CD14-positive monocyte (primary cell): Measurements from ENCODE around the gene CENPC. TPM values are rescaled to one million over a fixed set of nuclear protein-coding genes. Genes with fewer than 3 reads are reported as not detected.
A peak's percentile ranks its signal among the peaks of the same experiment; 100 is the strongest.

ENCODE experiments used
- DNase-seq, 3 donors: peaks; one replicate each; pipeline ENCODE4 v3.0.0-alpha.2; 2011 to 2022
- H2AFZ ChIP-seq: 2 replicates; pipeline ENCODE4 v1.6.0; 2012; ENCODE audit warnings: mild to moderate bottlenecking, low read depth, low read length, inconsistent platforms; ENCODE audit not compliant: insufficient read depth, poor library complexity, severe bottlenecking
- H3K27ac ChIP-seq, 2 donors: 1 replicate in 1 of 2; 2 replicates in 1 of 2; pipeline ENCODE4 v1.5.1; 2012 to 2013; ENCODE audit warnings: low read length in 2 of 2, control low read depth in 1 of 2, inconsistent platforms in 1 of 2, low read depth in 1 of 2, mild to moderate bottlenecking in 1 of 2
- H3K27me3 ChIP-seq, 2 donors: one replicate each; pipeline versions ENCODE4 v1.6.0 to v1.6.1; 2011 to 2013; ENCODE audit warnings: low read length in 2 of 2; ENCODE audit not compliant: control insufficient read depth in 2 of 2, insufficient read depth in 2 of 2
- H3K36me3 ChIP-seq, 2 donors: replicated peaks in 1 of 2; 1 replicate in 1 of 2; 2 replicates in 1 of 2; pipeline versions ENCODE4 v1.5.1 to v1.6.1; 2012 to 2013; ENCODE audit warnings: low read length in 2 of 2, control low read depth in 1 of 2, inconsistent platforms in 1 of 2, mild to moderate bottlenecking in 1 of 2; ENCODE audit not compliant: insufficient read depth in 2 of 2, control insufficient read depth in 1 of 2
- H3K4me1 ChIP-seq, 2 donors: 1 replicate in 1 of 2; 2 replicates in 1 of 2; pipeline versions ENCODE4 v1.5.1 to v1.6.1; 2012 to 2013; ENCODE audit warnings: low read length in 2 of 2, control low read depth in 1 of 2, inconsistent platforms in 1 of 2, mild to moderate bottlenecking in 1 of 2, moderate library complexity in 1 of 2; ENCODE audit not compliant: insufficient read depth in 2 of 2, control insufficient read depth in 1 of 2
- H3K4me2 ChIP-seq: replicated peaks from 2 replicates; pipeline ENCODE3; 2012; ENCODE audit warnings: low read length, moderate library complexity, mild to moderate bottlenecking; ENCODE audit not compliant: poor library complexity, severe bottlenecking; ENCODE audit errors: extremely low read depth
- H3K4me3 ChIP-seq, 3 experiments: fragments of 200-600 bp in 1 of 3; sonication (generic) in 1 of 3; replicated peaks in 1 of 3; 1 replicate in 2 of 3; 2 replicates in 1 of 3; pipeline ENCODE4 v1.5.1; 2011 to 2013; ENCODE audit warnings: low read length in 3 of 3, mild to moderate bottlenecking in 3 of 3, control low read depth in 2 of 3, low read depth in 2 of 3, inconsistent platforms in 1 of 3, moderate library complexity in 1 of 3
- H3K79me2 ChIP-seq: 2 replicates; pipeline ENCODE4 v1.6.0; 2012; ENCODE audit warnings: mild to moderate bottlenecking, control low read depth, inconsistent platforms, low read length, moderate library complexity; ENCODE audit not compliant: insufficient read depth
- H3K9ac ChIP-seq: 2 replicates; pipeline ENCODE4 v1.6.0; 2017; ENCODE audit warnings: low read length, mild to moderate bottlenecking; ENCODE audit not compliant: insufficient read depth, poor library complexity, severe bottlenecking
- H3K9me3 ChIP-seq, 2 donors: replicated peaks in 1 of 2; 1 replicate in 1 of 2; 2 replicates in 1 of 2; pipeline versions ENCODE4 v1.5.1 to v1.6.1; 2012 to 2013; ENCODE audit warnings: low read length in 2 of 2, control low read depth in 1 of 2; ENCODE audit not compliant: control insufficient read depth in 1 of 2, insufficient read depth in 1 of 2
- H4K20me1 ChIP-seq: 2 replicates; pipeline ENCODE4 v1.6.0; 2012; ENCODE audit warnings: mild to moderate bottlenecking, low read length, control low read depth, moderate library complexity; ENCODE audit not compliant: insufficient read depth
- H3K27ac Mint-ChIP-seq, 7 donors: one replicate each; pipeline ENCODE4 v1.8.0; 2020; ENCODE audit warnings: mild to moderate bottlenecking in 7 of 7, mixed read lengths in 7 of 7, moderate library complexity in 6 of 7, inconsistent platforms in 2 of 7
- H3K27me3 Mint-ChIP-seq, 3 donors: one replicate each; pipeline ENCODE4 v1.8.0; 2021 to 2022; ENCODE audit warnings: low read depth in 3 of 3, mild to moderate bottlenecking in 3 of 3, mixed read lengths in 3 of 3, moderate library complexity in 3 of 3, inconsistent platforms in 1 of 3
- H3K36me3 Mint-ChIP-seq, 2 donors: one replicate each; pipeline ENCODE4 v1.8.0; 2020; ENCODE audit warnings: mixed read lengths in 2 of 2, inconsistent platforms in 1 of 2, mild to moderate bottlenecking in 1 of 2
- H3K4me1 Mint-ChIP-seq: one replicate; pipeline ENCODE4 v1.8.0; 2020; ENCODE audit warnings: mild to moderate bottlenecking, mixed read lengths
- H3K4me3 Mint-ChIP-seq, 2 donors: one replicate each; pipeline ENCODE4 v1.8.0; 2020; ENCODE audit warnings: mild to moderate bottlenecking in 2 of 2, mixed read lengths in 2 of 2, moderate library complexity in 1 of 2
- H3K9me3 Mint-ChIP-seq, 7 donors: one replicate each; pipeline ENCODE4 v1.8.0; 2020 to 2022; ENCODE audit warnings: mixed read lengths in 7 of 7, mild to moderate bottlenecking in 6 of 7, moderate library complexity in 6 of 7, inconsistent platforms in 2 of 7
- WGBS: methylation state at CpG from one replicate; pipeline ENCODE4 v1.1.5; 2013; ENCODE audit warnings: missing lambda C conversion rate; ENCODE audit not compliant: insufficient coverage; 5-methylcytosine and 5-hydroxymethylcytosine counted together
- intact Hi-C, 2 donors: fragments of 100-400 bp; cut with micrococcal nuclease; formaldehyde crosslinking; loops; one replicate each; pipeline versions ENCODE4 v1.15.0 to v1.15.1; 2023
- polyA plus RNA-seq, 3 donors: library from polyadenylated mRNA; depleted of rRNA in 1 of 3; unstranded in 2 of 3; stranded (reverse) in 1 of 3; fragments of 300-500 nt in 2 of 3; fragments of >200 nt in 1 of 3; fragmentation: Illumina TruSeq in 2 of 3; gene quantifications; 1 replicate in 2 of 3; 2 replicates in 1 of 3; pipeline ENCODE4 v1.2.3, GENCODE V29; 2012 to 2021
- TF ChIP-seq, protein P1 (sequence below): fragments of 200-600 bp; IDR thresholded peaks from one replicate; pipeline ENCODE4 v1.8.0; 2022; ENCODE audit warnings: antibody characterized with exemption, mild to moderate bottlenecking

CENPC gene
- polyA plus RNA-seq, 3 donors: 6.3 to 7.2 (median 6.7) TPM

DNA sequence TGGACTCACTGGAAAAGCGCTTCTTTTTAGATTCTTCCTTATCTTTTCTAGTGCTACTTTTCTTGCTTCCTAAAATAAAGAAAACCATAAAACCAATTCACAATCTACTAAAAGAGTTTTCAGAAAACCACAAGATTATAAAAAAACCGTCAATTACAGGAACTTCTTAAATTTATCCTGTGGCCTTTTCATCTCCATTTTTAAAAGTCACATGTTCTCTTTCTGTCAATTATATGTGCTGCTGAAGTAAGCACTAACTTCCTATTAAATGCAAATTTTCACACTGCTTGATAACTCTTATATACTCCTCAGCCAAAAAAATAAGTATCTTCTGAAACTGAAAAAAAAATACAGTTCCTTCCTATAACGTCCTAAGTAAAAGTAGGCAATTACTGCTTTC lies 32.8 kb downstream of the CENPC start:
- H3K4me3 ChIP-seq: no peak overlapping the region
- no peaks in the 10 kb centered on the region for H3K27me3 ChIP-seq
- peaks cover 65 to 89% of the 10 kb centered on the region in 2 donors for H3K36me3 ChIP-seq
- peaks cover 4% of the 10 kb centered on the region for H4K20me1 ChIP-seq
- TF ChIP-seq, protein P1, sequence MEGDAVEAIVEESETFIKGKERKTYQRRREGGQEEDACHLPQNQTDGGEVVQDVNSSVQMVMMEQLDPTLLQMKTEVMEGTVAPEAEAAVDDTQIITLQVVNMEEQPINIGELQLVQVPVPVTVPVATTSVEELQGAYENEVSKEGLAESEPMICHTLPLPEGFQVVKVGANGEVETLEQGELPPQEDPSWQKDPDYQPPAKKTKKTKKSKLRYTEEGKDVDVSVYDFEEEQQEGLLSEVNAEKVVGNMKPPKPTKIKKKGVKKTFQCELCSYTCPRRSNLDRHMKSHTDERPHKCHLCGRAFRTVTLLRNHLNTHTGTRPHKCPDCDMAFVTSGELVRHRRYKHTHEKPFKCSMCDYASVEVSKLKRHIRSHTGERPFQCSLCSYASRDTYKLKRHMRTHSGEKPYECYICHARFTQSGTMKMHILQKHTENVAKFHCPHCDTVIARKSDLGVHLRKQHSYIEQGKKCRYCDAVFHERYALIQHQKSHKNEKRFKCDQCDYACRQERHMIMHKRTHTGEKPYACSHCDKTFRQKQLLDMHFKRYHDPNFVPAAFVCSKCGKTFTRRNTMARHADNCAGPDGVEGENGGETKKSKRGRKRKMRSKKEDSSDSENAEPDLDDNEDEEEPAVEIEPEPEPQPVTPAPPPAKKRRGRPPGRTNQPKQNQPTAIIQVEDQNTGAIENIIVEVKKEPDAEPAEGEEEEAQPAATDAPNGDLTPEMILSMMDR: no peak
- H3K27ac Mint-ChIP-seq: peak overlapping the region in 1 of 7 donors; percentile 28
- no peak overlapping the region for H3K9ac ChIP-seq
- H3K4me1 ChIP-seq: peaks cover 0 to 8% of the 10 kb centered on the region in 2 donors
- peaks cover 66 to 92% of the 10 kb centered on the region in 2 donors for H3K36me3 Mint-ChIP-seq
- no peak for DNase-seq
- no peaks in the 10 kb centered on the region for H3K27me3 Mint-ChIP-seq
- no peak overlapping the region for H3K4me2 ChIP-seq
- peak overlapping the region in 1 of 2 donors; percentile 32 for H3K27ac ChIP-seq
- 7% methylated on average over 2 of the region's 3 CpGs for WGBS
- no peak overlapping the region for H3K4me3 Mint-ChIP-seq
- no peaks in the 10 kb centered on the region for H3K9me3 Mint-ChIP-seq
- H2AFZ ChIP-seq: no peak overlapping the region
- H3K9me3 ChIP-seq: no peaks in the 10 kb centered on the region
- peaks cover 17% of the 10 kb centered on the region for H3K79me2 ChIP-seq
- peaks cover 14% of the 10 kb centered on the region for H3K4me1 Mint-ChIP-seq
- intact Hi-C loops: no loop called here

DNA sequence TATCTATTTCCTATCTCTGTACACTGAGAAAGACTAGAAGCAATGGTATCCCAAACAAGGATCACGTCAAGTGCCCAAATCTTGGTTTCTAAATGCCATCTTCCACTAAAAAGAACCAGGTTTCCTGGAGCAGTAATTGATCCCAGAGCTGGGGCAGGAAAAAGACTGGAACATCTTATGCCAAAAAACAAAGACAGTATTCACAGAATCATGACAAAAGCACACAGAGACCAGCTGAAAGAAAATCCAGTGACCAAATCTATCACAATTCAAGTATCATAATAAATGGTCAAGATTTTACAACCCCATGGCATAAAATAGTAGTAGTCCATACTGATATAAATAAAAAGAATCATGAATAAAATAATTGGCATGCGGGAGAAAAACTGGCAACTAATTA lies 44.9 kb downstream of the CENPC start:
- intact Hi-C loops: no loop called here

More for the DNA sequence above, 44.9 kb downstream of the CENPC start:
- Mint-ChIP-seq H3K4me3 (no peak overlapping the region), H3K27ac (no peak overlapping the region), H3K4me1 (peaks cover 5% of the 10 kb centered on the region), H3K36me3 (peaks cover 59 to 69% of the 10 kb centered on the region in 2 donors), H3K27me3 (no peaks in the 10 kb centered on the region), H3K9me3 (peaks cover 0 to 2% (median 0%) of the 10 kb centered on the region in 7 donors)
- 100% methylated on average over 1 of the region's 2 CpGs for WGBS
- H3K79me2 ChIP-seq: peaks cover 30% of the 10 kb centered on the region
- H3K36me3 ChIP-seq: peaks cover 53 to 81% of the 10 kb centered on the region in 2 donors
- no peak overlapping the region for H3K4me2 ChIP-seq
- no peaks in the 10 kb centered on the region for H4K20me1 ChIP-seq
- DNase-seq: no peak
- no peaks in the 10 kb centered on the region for H3K4me1 ChIP-seq
- no peak overlapping the region for H3K4me3 ChIP-seq
- no peak overlapping the region for H3K9ac ChIP-seq
- no peak overlapping the region for H3K27ac ChIP-seq
- no peaks in the 10 kb centered on the region for H3K27me3 ChIP-seq
- no peak overlapping the region for H2AFZ ChIP-seq
- no peaks in the 10 kb centered on the region for H3K9me3 ChIP-seq
- TF ChIP-seq, protein P1: no peak
